Measurements from ENCODE around the gene SKP2.

SKP2 gene

DNA sequence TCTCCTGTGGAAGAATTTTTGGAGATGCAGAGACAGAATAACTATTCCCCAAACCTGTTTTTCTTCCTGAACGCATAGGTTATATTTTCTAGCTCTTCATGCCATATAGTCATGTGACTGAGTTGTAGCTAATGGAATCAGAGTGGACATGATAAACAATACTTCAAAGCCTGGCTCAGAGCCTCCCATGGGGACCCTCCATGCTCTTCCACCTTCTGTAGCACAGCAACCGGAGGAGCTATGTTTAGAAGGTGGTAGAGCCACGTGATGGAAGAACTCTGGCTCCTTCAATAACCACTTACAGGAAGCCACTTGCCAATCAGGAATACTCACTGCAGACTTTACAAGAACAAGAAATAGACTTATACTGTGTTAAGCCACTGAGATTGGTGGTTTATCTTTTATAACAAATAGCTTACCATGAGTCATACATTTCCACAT is 50.6 kb downstream of the SKP2 start:
- peak; percentile 31 for DNase-seq

DNA sequence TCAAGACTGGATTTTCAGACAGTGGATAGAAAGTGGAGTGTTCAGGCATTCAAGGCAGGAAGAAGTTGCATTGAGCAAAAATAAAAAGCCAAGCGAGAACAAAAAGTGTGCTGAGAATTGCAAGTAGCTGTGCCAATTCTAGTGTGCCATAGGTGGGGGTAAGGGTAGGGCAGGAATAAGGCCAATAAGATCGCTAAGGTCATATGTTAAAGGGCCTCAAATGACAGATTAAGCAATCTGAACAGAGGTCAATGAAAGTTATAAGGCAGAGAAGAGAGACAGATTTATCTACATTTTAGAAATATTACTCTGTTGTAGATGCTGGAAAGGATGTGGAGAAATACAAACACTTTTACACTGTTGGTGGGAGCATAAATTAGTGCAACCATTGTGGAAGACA is 53.4 kb downstream of the SKP2 start:
- DNase-seq, result no peak

DNA sequence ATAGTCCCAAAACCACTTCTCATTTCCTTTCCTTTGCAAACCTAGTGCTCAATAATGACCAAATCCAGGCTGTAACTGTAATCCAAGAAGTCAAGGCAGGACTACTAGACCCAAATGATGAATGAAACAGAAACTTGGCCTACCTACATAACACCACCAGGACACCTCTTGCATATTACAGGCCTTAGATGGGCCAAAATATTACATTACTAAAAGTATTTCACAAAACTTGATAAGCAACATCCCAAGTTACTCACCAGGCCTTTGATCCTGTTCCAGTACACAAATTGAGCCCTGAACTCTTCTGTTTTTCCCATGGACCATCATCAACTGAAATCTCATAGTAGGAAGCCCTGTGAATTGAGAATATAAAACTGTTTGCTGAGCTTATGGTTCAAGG is 55.0 kb downstream of the SKP2 start:
- DNase-seq, result no peak

DNA sequence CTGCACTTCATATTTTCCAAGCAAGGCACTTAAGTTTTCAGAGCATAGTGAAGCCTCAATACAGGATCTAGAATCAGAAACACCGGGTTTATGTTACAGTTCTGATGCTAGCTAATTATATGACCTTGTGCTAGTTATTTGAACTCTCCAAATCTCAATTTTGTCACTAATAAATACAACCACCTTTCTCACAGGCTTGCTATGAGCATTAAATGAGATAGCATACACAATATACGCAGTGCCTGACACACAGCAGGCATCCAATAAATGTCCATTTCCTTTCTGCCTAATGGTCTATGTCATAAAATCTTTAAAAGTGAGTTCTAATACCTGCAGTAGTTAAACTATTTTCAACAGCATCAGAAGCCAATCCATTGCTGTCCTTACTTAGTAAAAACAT is 56.9 kb downstream of the SKP2 start:
- no peak for DNase-seq

DNA sequence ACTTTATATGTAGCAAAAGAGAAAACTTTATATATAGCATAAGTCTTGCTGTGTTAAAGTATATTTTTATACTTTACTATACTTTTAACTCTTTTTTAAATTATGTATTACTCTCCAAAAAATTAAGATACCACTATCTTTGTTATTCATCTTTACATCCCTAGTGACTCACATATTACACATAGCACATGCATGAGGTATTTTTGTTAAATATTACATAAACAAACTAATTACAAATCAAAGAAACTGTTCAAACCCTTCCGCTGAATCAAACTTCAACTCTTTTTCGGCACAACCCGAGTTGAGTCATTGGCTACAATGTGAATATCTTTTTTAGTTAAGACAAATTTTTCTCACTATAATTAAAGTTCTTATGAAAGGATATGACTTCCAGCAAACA is 57.8 kb downstream of the SKP2 start:
- DNase-seq, result no peak

DNA sequence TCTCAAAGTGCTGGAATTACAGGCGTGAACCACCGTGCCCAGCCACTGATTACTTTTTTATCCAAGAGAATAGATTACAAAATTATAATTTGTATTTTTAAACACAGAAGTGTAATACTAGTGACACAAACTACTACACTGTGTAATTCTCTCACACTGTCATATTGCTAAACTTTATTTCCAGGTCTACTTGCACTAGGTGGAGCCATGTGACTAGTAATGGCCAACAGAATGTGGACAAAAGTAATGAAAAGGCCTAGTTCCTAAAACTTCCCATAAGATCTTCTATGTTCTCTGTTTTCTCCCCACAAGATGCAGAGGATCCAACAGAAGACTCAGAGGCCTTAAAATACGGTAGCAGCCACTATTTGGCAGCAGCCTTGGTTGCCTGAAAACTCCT is 62.5 kb downstream of the SKP2 start:
- DNase-seq, result no peak

DNA sequence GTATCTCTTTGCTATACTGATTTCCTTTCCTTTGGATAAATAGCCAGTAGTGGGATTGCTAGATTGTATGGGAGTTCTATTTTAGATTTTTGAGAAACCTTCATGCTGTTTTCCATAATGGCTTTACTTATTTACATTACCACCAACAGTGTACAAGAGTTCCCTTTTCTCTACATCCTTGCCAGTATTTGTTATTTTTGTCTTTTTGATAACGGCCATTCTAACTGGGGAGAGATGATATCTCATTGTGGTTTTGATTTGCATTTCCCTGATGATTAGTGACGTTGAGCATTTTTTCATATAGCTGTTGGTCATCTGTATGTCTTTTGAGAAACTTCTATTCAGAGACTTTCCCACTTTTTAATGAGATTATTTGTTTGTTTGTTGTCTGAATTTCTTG is 64.0 kb downstream of the SKP2 start:
- DNase-seq, result no peak

DNA sequence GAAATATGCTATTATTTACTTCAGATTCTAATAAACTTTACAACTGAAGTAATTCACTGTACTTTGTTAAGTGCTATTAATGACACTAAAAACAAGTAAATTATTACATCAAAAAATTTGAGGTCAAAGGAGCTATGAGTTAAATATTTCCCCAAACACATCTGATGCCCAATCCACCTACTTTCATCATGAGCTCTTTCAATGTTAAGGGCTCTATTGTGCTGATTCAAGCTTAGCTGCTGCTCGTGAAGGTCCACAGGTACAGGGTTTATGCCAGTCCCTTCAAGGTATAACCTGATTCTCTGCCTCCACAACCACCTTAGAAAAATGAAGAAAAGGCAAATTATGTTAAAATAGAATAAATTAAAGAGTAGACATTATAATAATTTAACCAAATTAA is 65.7 kb downstream of the SKP2 start:
- no peak for DNase-seq

DNA sequence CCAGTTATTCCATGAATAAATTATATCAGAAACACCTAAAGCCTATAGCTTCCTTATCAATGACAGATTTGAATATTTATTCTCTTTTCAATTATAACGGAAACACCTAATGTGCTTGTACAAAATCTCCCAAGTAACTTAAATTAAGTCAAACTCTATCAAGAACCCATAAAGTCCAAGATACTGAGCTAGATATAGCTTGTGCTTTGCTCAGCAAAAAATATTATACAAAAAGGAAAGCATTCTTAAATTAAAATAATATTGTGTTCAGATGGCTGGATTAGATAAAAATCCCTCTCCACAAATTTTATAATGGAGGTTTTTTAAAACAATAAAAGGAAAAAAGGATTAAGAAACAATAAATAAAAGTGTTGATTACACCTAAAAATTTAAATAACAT is 66.1 kb downstream of the SKP2 start:
- DNase-seq, result no peak

DNA sequence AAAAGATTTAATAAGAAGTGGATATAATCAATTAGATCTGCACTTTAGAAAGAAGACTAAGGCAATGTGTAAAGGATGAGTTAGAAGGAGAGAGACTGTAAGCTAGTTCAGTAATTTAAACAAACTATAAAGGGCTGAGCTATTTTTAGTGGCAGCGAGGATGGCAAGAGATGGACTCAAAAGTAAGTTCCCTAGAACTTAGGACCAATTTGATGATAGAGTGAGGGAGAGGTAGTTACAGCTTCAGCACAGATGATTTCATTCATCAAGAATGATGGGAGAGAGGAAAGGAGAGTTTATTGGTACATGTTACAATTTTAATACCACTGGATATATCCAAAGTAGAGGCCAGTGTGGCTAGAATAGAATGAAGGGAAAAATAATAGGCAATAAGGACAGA is 70.7 kb downstream of the SKP2 start:
- no peak for DNase-seq

DNA sequence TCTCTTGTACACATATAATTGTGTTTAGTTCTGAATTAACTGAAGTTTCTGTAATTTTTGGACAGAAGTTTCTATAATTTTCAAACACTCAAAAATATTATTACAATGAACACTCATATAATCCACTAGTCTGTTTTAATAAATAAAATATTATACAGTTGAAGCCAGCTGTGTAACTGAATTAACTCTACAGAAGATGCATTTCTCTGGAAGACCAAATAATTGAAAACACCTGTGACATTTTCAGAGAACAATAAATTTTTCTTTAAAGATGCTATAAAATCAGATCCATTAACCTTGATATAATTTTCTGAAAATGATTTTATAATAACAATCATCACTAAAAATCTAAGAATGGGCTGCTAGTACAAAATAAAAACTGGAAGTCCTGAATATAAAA is 75.1 kb downstream of the SKP2 start:
- no peak for DNase-seq

DNA sequence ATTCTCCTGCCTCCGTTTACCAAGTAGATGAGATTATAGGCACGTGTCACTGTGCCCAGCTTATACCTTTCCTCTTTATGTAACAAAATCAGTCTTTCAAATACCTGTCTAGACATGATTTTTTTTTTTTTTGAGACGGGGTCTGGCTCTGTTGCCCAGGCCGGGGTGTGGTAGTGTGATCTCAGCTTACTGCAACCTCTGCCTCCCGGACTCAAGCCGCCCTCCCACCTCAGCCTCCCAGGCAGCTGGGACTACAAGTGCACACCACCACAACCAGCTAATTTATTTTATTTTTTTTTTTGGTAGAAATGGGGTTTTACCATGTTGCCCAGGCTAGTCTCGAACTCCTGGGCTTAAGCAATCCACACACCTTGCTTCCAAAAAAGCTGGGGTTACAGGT is 76.6 kb downstream of the SKP2 start:
- no peak for DNase-seq

DNA sequence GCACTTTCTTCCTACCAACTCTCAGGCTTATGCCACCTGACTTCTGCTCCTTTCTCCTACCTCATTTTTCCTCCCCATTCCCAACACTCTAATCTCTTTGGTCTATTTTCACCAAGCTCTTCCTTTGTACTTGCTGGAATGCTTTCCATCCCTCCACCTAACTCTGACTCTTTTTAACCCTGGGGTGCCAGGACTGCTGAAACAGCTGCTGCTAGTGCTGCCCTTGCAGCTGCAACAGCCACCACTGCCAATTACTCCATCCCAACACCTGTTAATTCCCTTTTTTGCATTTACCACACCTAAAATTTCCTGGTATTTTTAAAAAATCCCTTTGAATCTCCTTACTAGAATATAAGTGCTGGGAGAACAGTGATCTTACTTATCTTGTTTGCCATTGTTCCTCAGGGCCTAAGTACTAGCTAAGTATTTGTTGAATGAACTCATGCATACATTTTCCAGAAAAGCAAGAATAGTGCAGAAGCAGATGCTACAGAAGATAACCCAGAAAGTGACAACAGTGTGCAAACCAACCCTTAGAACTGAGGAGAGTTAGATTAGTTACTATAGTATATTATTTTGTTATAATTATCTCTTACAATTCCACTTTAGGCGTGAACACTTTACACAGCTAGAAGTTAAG is 78.4 kb downstream of the SKP2 start:
- DNase-seq, result no peak

DNA sequence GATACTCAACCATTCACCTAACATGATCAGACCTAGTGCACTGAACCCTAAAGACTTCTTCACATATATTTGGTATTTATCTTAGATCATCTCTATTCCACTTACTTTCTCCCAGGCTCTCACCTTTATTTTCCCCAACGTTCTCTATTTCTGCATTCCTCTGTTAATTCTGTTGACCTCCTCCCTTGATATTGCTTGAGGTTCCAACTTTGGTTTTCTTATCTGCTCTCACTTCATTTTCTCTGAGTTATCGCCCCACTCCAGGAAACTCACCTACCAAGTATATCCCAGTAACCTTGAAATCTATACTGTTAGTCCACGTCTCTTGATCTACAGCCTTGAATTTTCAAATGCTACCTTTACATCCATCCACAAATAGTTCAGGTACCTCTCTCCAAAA is 80.6 kb downstream of the SKP2 start:
- DNase-seq, result no peak

All from NCI-H2171 (cell line).